ENCODE results near the gene ICAM1. TPM values are rescaled to one million over a fixed set of nuclear protein-coding genes. Genes with fewer than 3 reads are reported as not detected.

The ICAM1 gene
- total and polyA plus RNA-seq, 10 of the 15 experiments (the other 5 are each of a cell fraction or from before 2014, with no cell fraction given) = 7.6 to 115 (median 60.2) TPM

- 0 out of 2 replicates have a peak, but pooled peaks have one; percentile 6 for TF ChIP-seq RUNX3 (IDR thresholded peaks at IDR 0.05; ENCODE audit: low read length)
- 0 out of 2 replicates have a peak, but pooled peaks have one; percentile 30 for TF ChIP-seq ZBED1 (IDR thresholded peaks at IDR 0.05; ENCODE audit: borderline replicate concordance)
- TF ChIP-seq EED (IDR thresholded peaks at IDR 0.05; ENCODE audit: low read depth) = no peak
These were observed 12.6 kb downstream of the ICAM1 start (continued) for GRCh38 chr19:10283301-10284064.

- no peak for DNase-seq (ENCODE audit: low read depth, low spot score)
- 90% methylated on average over 34 of the region's 34 CpGs for whole genome bisulfite sequencing (ENCODE audit: insufficient coverage, insufficient replicate concordance, low lambda C conversion rate, missing lambda C conversion rate)
- Histone ChIP-seq H3K4me3 (no peak overlapping the region), H3K4me1 (ENCODE audit: control insufficient read depth, insufficient read depth, low read length) (peaks cover 49% of the 10 kb centered on the region), H3K27ac (ENCODE audit: control insufficient read depth, insufficient read depth) (no peak overlapping the region), H3K4me2 (ENCODE audit: control insufficient read depth, insufficient read depth) (no peak overlapping the region), H2AFZ (ENCODE audit: control insufficient read depth, low read depth, low read length) (no peak overlapping the region), H3K9ac (ENCODE audit: control insufficient read depth, insufficient read depth, low read length) (no peak overlapping the region), H4K20me1 (ENCODE audit: control insufficient read depth, insufficient read depth) (peaks cover 13% of the 10 kb centered on the region; the same call in 1 of the 2 replicates), H3K36me3 (ENCODE audit: control insufficient read depth in 2 of 2, insufficient read depth in 2 of 2, low read length in 1 of 2) (peaks cover 30 to 35% of the 10 kb centered on the region in 2 experiments; a peak in 3 of 4 replicates), H3K79me2 (ENCODE audit: control insufficient read depth, insufficient read depth, low read length) (peaks cover 11% of the 10 kb centered on the region), H3K27me3 (replicated peaks in 1 of 2; ENCODE audit: control insufficient read depth in 2 of 2, insufficient read depth in 2 of 2, low read length in 1 of 2) (no peaks in the 10 kb centered on the region), H3K9me3 (replicated peaks; ENCODE audit: control insufficient read depth, insufficient read depth, low read length) (no peaks in the 10 kb centered on the region)
- ChIA-PET POLR2A (no interaction called here), SMC1A (ENCODE audit: uncharacterized antibody, unreplicated experiment) (interaction anchor here (0.7 to 0.9 kb wide), 2 partner anchors 13 to 14 kb away, joined by 3 to 4 read pairs; partner anchors contain the start of gene ICAM1), RAD21 (ENCODE audit: unreplicated experiment) (interaction anchor here (0.7 kb wide), 1 partner anchor 96 kb away, joined by 3 read pairs; the partner anchor contains the start of gene TYK2), CTCF (interaction anchor here (5.9 kb wide), 1 partner anchor 14 kb away, joined by 58 read pairs; the partner anchor contains the start of gene ICAM1)
- BruUV-seq (replicated peaks) = no TSS peak
- ATAC-seq = no peak
- TF ChIP-seq ATF7 (IDR thresholded peaks at IDR 0.05; ENCODE audit: low read depth) (no peak), NR2C1 (IDR thresholded peaks at IDR 0.05) (no peak), POLR2AphosphoS5 (IDR thresholded peaks at IDR 0.05; ENCODE audit: low read length) (0 out of 2 replicates have a peak, but pooled peaks have one; percentile 42), CREM (IDR thresholded peaks at IDR 0.05; ENCODE audit: low read depth) (no peak), SMAD5 (IDR thresholded peaks at IDR 0.05; ENCODE audit: low read depth) (no peak), RUNX3 (IDR thresholded peaks at IDR 0.05; ENCODE audit: low read length) (no peak)
- intact Hi-C loops (cut with micrococcal nuclease; ENCODE audit: unreplicated experiment) (no loop called here), in situ Hi-C loops (cut with MboI) (no loop called here)
- no peak for FAIRE-seq
These were observed 13.4 kb downstream of the ICAM1 start for GRCh38 chr19:10284065-10284959.

All from GM12878 (cell line).